ELF-1 (cell line): ENCODE data around the gene NAT14.
"Not testable (repeated sequence)": the region's sequence is repeated elsewhere in the genome, so short reads cannot be mapped to it uniquely, and the experiment has no call there.

Source experiments
- DNase-seq: peaks from one replicate; pipeline ENCODE4 v3.0.0-alpha.2; 2016; ENCODE audit warnings: low read depth, low spot score

Gene NAT14

DNA sequence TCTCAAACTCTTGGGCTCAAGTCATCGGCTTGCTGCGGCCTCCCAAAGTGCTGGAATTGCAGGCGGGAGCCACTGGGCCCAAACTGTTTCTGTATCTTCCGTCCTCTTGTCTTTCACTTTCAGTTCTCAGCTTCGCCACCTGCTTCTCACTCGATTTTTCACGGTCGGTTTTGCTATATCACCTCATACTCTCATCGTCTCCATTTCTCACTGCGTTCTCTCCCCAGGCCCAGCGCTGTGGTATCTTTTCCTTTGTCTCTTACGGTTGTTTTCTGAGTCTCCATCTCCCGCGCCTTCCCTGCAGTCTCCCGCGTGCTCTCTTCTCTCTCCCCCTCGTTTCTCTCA, 18.1 kb downstream of the NAT14 start:
- DNase-seq = no peak

DNA sequence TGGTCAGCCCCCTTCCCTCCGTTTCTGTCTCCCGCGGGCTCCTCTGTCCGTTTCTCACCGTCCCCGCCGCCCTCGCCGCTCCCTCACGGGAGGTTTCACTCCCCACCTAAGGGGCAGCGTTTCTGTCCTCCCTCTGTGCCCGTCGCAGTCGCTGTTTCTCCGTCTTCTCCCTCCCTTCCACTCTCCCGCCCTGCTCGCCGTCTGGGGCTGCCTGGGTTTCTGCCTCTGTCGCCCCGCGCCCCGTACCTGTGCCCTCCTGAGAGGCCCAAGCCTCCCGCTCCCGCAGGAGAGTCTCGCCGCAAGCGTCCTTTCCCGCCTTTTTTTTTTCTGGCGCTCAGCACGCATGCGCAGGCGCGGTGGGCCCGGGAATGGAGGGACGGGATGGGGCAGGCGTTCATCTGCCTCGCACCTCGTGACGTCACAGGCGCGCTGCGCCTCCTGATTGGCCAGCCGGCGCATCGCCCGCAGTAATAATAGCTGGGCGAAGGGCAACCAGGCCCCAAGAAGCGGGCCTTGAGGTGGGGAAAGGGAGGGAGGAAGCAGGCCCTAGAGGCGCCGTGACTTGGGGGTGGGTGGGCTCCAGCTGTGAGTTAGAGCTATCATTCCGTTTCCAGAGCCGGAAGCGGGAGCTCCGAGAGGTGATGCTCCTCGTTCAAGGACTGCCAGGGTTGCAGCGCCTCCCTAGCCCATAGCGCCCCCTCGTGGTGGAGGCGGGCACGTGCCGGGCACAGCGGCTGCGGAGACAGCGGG, 18.7 kb downstream of the NAT14 start:
- peak; percentile 94 for DNase-seq

DNA sequence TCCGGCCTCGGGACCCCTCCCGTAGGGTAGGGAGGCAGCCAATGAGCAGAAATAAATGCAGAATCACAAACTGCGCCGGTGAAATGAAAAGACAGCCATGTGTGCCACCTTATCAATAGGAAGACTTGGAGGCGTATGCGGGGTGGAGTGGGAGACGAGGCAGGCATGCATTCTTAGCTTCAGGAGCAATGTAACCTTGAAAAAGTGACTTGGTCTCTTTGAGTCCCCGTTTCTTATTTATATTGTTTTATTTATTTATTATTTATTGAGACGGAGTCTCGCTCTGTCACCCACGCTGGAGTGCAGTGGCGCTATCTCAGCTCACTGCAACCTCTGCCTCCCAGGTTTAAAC, 19.2 kb downstream of the NAT14 start:
- no peak for DNase-seq

DNA sequence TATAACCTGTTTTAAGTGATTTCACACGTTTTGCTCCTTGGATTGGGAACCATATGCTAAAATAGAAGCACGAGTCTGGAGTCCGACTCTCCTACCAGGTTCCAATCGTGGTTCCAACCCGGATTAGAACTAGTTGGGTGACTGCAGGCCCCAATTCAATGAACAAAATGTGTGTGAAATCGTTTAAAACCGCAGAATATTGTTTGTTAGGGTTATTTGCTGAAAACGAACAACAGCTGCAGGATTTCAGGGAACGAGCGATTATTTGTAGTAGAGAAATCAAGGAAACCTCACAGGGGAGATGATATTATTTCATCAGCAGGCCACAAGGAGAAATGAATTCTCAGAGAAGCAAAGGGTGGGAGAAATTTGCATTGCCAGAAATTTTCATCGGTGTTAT, 20.0 kb downstream of the NAT14 start:
- no peak for DNase-seq

DNA sequence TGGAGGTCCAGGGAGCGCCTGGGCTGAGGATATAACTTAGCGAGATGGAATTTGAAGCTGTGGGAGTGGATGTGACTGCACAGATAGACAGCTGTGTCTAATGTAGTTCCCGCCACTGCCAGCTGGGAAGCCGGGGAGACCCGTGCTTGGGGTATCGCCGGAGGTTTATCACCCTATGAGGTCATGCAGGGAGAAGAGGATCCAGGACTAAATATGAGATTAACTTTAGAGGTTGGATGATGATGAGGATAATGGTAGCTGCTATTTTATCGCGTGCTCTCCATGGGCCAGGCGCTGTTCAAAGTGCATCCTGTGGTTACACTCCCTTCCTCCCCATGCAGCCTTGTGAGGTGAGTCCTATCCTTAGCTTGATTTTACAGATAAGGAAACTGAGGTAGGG, 23.1 kb downstream of the NAT14 start:
- no peak for DNase-seq

DNA sequence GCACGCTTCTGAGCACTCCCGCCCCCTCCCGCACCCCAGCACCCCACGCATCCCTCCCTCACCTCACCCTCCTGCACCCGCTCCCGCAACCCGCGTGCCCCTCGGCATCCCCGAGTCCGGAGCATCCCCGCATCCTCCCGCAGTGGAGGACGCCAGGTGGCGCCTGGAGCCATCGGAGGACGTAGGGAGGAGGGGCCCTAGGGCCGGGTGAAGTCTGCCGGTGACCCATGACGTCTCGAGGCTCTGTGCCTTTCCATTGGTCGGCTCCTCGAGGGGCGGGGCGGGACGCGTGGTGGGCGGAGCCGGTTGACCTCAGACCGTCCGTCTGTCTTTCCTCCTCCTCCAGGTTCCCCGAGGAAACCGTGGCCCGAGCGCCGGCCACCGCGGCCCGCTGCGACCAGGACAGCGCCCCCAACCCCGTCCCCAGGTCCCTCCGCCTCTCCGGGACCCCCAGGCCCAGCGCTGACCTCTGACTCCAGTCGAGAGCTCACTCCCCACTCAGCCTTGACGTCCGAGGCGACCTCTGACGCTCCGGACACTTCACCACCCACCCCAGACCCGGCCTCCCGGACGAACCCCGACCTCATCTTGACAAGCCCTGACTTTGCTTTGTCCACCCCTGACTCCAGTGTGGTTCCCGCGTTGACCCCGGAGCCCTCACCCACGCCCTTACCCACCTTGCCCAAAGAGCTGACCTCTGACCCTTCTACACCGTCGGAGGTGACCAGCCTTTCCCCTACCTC, 32.1 kb downstream of the NAT14 start:
- DNase-seq = peak; percentile 97

DNA sequence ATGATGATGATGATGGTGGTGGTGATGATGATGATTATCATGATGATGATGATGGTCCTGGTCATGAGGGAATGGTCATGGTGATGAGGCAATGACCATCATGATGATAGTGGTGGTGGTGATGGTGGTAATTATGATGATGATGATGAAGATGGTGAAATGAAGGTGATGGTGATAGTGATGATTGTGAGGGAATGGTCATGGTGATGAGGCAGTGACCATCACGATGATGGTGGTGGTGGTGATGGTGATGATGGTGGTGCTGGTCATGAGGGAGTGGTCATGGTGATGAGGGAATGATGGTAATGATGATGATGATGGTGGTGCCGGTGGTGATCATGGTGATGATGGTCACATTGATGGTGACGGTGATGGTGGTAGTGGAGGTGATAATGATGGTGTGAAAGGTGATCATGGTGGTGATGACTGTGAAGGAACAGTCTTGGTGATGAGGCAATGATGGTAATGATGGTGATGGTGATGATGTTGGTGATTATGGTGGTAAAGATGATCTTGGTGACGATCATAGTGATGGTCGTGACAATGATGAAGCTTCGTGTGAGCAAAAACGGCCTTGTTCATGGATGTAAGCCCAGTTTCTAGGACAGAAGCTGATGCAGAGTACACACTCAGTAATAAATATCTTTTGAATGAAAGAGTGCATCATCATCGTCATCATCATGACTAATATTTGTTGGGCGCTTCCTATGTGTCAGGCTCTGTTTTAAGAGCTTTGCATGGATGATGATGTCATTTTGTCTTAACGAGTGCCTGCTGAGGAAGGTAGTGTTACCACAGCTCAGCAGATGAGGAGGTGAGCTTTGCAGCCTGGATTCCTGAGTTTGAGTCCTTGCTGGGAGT, 34.7 kb downstream of the NAT14 start:
- DNase-seq = no peak

DNA sequence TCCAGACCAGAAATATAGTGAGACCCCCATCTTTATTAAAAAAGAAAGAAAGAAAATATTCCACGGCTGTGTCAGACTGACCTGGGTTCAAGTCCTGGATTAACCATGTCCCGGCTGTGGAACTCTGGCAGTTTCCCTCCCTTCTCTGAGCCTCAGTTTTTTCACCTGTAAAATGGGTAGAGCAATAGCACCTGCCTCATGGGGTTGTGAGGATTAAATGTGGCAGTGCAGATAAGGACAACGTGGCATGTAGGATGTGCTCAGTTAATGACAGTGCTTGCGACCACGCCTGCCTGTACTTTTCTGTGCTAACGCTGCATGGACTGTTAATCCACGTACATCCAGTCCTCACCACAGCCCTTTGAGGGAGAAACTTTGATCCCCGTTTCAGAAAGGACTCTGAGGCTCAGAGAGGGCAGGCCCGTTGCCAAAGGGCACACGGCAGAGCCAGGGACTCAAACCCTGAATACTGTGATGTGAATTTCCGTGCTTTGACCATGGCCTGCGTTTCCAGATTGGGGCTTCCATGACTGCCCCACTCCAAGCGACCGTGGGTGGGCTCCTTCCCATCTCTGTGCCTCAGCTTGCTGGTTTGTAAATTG, 35.8 kb downstream of the NAT14 start:
- no peak for DNase-seq

DNA sequence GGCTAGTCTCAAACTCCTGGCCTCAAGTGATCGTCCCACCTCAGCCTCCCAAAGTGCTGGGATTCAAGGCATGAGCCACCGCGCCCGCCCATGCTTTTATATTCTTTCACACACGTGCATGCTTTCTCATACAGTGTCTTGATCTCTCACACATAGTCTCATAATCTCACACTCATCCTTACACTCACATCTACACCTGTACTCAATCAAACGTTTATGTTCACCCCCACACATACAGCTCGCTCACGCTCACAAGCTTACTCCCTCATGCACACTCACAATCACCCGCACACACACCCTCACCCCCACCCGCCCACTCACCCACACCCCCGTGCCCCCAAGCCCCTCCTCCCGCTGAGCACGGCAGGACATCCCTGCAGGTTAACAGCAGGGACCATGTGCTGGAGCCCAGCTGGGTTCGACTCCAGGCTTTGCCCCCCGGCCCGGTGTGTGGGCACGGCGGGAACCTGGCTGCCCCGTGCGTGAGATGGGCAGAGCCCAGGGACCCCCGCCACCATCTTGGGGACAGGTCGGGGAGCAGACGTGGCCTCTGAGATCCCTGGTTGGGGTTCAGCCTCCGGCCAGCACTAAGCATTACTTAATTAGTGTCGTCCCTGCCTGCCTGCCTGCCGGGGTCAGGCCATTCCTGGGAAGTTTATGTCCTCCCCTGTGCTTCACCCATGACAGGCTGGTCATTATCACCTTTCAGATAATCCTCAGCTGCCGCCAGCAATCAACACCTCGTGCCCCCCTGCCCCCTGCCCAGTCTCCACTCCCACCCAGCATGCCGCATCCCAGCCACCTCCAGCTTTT, 40.5 kb downstream of the NAT14 start:
- DNase-seq = peak; percentile 62

DNA sequence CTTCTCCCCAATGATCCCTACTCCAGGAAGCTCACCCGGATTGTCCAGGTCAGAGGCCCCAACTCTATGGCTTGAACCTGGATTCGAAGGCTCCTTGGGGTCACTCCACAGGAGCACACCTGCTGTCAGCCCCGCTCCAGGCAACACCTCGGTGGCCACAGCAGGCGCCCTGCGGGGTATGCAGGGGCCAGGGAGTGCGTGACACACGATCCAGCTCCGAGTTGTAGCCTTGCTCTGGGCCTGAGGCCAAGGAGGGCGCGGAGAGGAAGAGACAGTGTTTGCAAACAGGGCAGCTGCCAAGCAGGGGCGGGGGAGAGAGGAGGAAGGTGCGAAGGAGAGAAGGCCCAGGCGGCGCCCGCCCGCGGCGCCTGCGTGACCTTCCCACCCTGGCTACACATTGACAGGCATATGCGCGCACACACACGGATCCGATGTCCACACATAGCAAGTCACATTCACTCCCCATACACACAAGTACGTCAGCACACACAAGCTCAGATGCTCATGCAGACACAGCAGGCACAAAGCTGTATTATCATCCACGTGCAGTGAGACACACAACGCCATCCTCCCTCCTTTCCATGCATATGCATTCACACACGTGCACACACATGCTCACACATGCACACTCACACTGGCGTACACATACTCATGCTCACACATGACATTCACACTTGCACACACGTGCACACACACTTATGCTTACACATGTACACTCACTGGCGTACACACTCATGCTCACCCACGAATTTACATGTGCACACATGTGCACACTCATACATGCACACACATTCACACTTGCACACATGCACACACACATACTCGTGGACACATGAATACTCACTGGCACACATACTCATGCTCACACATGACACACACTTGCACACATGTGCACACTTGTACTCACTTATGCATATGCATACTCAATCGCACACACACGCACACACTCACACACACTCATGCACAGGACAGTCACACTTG, 41.5 kb downstream of the NAT14 start:
- DNase-seq = peak; percentile 87

DNA sequence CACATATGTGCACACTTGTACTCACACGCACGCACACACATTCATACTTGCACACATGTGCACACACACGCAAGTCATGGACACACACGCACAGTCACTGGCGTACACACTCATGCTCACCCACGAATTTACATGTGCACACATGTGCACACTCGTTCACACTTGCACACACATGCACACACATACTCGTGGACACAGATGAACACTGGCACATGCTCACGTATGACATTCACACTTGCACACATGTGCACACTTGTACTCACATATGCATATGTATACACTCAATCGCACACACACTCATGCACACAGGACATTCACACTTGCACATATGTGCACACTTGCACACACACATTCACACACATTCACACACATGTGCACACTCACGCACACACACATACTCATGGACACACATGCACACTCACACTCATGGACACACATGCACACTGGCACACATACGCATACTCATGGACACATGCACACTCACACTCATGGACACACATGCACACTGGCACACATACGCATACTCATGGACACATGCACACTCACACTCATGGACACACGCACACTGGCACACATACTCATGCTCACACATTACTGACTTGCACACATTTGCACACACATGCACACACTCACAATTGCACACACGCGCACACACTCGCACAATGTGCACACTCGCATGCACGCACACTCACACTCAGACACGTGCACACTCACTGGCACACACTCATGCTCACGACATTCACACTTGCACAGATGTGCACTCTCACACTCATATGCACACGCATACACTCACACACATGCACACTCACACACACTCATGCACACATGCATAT, 42.4 kb downstream of the NAT14 start:
- no peak for DNase-seq

DNA sequence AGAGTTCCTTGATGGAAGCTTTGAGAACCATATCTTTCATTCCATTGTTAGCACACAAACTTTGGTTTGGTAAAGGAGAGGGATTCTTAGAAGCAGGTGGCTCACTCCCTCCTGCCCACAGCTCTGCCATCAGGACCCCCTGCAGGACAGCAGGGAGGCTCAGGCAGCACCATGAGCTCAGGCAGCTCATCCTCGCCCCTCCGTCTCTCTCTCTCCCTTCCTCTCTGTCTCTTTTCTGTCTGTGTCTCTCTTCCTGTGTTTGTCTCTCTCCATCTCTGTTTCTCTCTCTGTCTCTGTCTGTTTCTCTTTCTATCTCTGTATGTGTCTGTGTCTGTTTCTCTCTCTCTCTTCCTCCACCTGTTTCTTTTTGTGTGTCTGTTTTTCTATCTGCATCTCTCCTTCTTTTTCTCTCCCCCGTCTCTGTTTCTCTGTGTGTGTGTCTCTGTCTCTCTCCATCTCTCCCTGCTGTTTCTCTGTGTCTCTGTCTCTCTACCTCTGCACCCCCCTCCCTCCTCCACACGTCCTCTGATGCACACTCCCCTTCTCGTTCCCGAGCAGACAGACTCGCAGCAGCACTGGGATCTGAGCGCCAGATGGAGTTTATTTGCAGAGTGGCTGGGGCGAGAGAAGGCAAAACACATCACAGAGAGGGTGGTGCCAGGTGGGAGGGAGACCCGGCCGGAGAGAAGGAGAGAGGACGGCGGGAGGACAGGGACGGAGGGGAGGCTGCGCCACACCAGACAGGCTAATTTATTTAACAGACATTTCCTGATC, 43.2 kb downstream of the NAT14 start:
- DNase-seq = no peak

DNA sequence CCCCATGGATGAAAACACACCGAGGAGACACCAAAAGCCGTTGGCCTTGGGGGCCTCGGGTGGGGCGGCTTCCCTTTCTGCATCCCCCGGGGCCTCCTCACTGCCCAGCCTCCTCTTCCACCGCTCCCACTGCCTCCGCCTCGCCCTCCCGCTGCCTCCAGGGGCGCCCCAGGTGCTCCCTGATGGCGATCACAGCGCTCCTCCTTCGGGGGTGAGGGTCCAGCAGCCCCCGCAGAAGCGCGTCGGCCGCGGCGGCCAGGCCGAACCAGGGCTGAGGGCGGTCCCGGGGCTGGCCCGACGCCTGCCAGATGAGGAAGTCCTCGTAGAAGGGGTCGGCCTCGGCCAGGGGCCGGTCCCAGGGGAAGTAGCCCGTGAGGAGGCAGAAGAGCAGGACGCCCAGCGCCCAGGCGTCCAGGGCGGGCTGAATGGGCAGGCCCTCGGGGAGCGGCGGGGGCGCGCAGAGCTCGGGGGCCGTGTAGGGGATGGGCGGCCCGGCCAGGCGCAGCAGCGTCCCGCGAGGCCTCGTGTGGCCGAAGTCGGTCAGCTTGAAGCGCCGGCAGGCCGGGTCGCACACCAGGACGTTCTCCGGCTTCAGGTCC, 44.7 kb downstream of the NAT14 start:
- no peak for DNase-seq

DNA sequence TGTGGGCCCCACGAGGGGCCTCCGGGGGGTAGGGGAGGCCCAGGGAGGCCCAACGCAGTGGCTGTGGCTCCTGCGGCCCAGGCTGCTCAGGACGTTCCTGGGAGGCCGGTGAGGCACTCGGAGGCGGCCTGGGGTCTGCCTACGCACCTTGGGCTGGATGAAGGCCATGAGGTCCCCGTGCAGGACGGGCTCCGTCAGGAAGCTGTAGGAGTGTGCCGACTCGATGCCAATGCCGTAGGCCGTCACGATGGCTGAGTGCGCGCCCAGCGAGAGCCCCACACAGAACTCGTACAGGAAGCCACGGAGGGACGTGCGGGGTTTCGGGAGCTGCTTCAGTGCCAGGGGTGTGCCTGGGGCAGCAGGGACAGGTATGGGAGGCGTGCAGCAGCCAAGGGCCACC, 46.0 kb downstream of the NAT14 start:
- no peak for DNase-seq

DNA sequence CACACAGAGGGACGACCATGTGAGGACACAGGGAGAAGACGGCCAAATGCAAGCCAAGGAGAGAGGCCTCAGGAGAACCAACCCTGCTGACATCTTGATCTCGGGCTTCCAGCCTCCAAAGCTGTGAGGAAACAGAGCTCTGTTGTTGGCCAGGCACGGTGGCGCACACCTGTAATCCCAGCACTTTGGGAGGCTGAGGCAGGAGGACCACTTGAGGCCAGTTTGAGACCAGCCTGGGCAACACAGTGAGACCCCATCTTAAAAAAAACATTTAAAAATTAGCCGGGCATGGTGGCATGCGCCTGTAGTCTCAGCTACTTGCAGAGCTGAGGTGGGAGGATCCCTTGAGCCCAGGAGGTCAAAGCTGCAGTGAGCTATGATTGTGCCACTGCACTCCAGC, 49.3 kb downstream of the NAT14 start:
- not testable (repeated sequence) for DNase-seq

DNA sequence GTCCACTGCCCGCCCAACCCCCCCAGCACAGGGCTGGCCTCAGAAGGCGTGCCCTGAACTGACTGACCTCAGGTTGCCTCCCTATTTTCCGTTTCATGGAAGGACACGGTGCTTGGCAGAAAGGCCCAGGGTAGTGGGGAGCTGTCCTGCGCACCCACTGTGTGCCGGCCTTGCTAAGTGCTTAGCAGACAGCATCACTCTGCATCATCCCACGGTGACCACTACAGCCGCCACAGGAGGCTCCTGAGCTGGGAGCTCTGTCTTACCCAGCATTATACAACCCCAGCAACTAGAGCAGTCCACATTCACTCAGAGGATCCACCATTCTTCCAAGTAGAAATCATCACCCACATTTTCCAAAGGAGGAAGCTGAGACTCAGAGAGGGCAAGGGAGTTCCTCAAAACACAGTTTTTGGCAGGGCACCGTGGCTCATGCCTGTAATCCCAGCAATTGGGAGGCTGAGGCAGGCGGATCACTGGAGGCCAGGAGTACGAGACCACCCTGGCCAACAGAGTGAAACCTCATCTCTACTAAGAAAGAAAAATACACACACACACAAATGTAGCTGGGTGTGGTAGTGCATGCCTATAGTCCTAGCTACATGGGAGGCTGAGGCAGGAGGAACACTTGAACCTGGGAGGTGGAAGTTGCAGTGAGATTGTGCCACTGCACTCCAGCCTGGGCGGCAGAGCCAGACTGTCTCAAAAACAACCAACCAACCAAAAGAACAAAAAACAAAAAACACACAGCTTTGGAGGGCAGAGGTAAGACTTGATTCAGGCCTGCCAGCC, 50.4 kb downstream of the NAT14 start:
- DNase-seq = no peak

DNA sequence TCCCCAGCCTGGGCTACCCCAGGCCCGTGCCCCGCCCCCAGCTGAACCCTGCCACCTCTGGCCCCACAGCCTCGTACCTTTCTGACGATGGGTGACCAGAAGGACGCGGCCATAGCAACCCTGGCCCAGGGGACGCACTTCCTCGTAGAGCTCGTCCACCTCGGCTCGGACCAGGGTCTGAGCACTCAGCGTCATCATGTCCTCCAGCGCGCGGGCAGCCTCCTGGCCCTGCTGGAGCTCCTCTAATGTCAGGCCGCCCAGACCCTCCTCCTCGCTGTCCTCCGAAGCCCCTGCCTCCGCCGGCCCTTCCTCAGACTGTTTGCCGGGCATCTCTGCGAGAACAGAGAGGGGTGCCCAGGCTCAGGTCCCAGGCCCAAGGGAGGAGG, 51.0 kb downstream of the NAT14 start:
- no peak for DNase-seq
